Activated CD8-positive, alpha-beta memory T cell treated with anti-CD3 and anti-CD28 coated beads for 48 hours (primary cell): ENCODE results near the gene APH1A.
"Not testable (repeated sequence)": the region's sequence is repeated elsewhere in the genome, so short reads cannot be mapped to it uniquely, and the experiment has no call there.

Experiments used
- DNase-seq, 3 experiments: peaks; one replicate each; pipeline ENCODE4 v3.0.0-alpha.2; 2020; ENCODE audit warnings: low read depth in 2 of 3, low spot score in 2 of 3

Gene APH1A

DNA sequence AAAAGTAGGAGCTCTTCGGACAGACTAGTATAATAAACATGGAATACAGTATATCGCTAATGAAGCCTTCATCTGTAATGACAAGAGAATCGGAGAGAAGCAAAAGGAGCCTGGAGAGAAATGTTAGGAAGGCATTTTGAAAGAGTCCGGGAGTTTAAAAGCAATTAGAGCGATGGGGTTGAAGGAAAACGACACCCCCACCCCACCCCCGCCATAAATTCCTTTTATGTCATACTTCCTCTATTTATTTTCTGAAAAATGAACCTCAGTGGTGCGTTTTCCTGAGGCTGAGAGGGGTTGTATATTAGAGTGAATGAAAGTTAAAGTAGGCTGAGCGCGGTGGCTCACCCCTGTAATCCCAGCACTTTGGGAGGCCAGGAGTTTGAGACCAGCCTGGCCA lies 635 bp upstream of the APH1A start:
- DNase-seq = no peak

GRCh38 chr1:150268340-150268704 lies 494 bp downstream of the APH1A start:
- DNase-seq = peak in 1 of 3 experiments; percentile 16

- DNase-seq = no peak
Observed at GRCh38 chr1:150267896-150268295, 920 bp downstream of the APH1A start.

- no peak for DNase-seq
Observed at GRCh38 chr1:150263549-150263948, 5.3 kb downstream of the APH1A start.

DNA sequence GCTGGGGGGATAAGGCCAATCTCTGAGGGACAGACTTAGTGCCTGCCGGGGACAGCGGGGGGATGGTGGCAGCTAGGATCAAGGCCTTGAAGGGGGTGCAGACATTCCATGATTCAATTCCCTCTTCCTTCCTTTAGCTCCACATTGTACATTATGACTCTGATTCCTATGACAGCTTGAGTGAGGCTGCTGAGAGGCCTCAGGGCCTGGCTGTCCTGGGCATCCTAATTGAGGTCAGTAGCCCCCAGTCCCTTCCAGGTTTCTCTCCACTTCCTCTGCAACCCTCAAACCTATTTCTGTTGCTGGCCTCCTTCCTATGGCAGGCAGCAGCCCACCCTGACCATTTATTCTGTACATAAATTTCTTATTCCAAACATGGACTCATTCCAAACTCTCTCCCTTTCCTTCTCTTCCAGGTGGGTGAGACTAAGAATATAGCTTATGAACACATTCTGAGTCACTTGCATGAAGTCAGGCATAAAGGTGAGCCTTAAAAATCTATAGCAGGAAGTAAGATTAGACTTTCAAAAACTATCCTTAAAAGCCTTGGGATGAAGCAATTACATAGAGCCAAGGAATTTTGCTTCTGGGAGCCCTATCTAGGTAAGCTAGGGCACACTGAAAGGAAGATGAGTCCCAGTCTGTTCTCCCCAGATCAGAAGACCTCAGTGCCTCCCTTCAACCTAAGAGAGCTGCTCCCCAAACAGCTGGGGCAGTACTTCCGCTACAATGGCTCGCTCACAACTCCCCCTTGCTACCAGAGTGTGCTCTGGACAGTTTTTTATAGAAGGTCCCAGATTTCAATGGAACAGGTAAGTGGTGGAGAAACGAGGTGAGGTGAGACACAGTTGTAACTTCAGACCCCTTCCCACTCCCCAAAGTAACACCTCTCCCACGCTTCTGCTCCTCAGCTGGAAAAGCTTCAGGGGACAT lies 6.2 kb downstream of the APH1A start:
- no peak for DNase-seq

DNA sequence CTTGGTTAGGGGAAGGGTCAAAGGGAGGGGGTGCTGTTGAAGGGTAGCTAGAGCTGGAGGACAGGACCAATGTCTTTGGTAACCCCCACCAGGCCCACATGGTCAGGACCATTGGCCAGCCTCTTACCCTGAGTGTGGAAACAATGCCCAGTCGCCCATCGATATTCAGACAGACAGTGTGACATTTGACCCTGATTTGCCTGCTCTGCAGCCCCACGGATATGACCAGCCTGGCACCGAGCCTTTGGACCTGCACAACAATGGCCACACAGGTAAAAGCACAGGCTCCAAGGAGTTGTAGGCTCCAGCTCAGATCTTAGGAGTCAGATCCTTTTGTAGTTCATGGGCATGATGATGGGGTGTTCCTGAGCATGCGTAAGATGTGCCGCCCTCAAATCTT lies 7.4 kb downstream of the APH1A start:
- no peak for DNase-seq

DNA sequence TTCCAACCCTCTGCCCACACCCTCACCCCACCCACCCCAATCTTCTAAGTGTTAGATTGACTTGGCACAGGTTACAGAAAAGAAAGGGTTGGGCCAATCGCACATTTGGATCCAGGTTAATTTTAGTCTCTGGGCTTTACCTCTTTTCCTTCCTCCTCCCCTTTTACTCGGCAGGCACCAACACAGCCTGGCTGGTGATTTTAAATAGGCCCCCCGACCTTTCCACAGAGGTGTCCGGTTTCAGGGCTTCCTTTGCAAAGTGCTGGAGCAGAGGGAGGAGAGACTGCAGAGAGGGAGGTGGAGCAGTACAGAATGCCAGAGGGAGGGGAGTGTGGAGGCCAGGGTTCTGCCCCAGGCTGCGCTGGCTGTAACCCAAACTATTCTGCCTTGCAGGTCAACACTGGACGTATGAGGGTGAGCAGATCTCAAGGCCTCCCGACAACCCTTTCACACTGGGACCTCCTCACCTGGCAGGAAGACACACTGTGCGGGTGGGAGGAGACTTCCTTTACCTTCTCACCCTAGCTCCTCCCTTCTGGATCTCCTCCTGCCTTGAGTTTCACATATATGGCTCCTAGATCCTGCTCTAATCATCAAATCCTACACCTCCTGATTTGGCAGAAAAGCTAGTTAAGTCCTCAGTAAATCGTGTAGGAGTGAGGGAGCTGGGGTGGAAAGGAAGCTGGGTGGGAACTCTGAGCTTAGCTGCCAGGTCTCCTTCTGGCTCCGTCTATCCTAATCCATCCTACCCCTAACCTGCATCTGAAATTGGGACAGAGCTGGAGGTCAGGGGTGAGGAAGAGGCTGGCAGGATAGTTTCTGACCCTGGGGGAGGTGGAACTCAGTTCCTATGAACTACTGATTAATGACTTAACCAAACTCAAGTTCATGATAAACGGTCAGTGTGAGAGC lies 8.8 kb downstream of the APH1A start:
- no peak for DNase-seq

- DNase-seq = no peak
Observed at GRCh38 chr1:150259217-150259616, 9.6 kb downstream of the APH1A start.

DNA sequence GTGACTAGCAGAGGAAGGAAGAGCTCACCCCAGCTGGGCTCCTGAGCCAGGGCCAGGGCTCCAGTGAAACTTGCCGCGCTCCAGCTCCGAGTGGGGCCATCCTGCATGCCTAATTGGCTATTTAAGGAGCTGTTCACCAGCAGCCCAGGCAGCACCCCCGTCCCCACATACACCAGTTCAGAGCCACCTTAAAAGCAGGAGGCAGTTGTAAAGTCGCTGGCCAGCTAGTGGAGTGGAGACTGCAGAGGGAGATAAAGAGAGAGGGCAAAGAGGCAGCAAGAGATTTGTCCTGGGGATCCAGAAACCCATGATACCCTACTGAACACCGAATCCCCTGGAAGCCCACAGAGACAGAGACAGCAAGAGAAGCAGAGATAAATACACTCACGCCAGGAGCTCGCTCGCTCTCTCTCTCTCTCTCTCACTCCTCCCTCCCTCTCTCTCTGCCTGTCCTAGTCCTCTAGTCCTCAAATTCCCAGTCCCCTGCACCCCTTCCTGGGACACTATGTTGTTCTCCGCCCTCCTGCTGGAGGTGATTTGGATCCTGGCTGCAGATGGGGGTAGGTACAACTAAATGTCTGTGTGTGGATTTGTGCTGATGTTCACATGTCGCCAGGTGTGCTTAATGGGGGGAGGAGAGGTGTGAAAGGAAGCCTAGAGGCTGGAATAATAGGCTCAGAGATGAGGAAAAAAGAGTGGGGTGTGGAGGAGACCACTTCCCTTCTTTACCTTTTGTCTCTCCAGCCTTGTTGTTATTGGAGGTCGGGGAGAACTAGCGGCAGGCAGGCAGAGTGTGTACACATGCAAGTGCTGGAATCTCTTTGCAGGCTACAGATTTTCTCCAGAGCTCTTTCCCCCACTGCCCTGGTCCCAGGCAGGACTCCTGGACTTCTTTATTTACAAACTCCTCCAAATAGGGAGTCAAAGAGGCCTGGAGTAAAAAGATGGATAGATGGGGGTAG lies 10.9 kb downstream of the APH1A start, which contains the start of gene CA14:
Gene CA14, plus strand, starts transcription at position 151 of the 962 bp plus-strand sequence. Its CDS starts 355 bp downstream, at position 506.
- DNase-seq = no peak

GRCh38 chr1:150256554-150257341 lies 12.1 kb downstream of the APH1A start:
- no peak for DNase-seq

GRCh38 chr1:150256198-150256553 lies 12.6 kb downstream of the APH1A start:
- DNase-seq = no peak

GRCh38 chr1:150249936-150250335 lies 18.9 kb downstream of the APH1A start:
- DNase-seq = no peak

GRCh38 chr1:150243003-150243402 lies 25.8 kb downstream of the APH1A start:
- no peak for DNase-seq

DNA sequence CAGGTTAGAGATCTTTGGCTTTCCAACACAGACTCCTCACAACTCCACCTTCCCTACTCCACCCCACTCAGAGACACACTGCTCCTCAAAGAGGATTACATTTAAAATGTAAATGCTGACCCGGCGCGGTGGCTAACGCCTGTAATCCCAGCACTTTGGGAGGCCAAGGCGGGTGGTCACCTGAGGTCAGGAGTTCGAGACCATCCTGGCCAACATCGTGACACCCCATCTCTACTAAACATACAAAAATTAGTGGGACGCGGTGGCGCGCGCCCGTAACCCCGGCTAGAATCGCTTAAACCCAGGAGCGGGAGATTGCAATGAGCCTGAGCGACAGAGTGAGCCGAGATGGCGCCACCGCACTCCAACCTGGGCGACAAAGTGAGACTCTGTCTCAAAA lies 31.1 kb downstream of the APH1A start:
- DNase-seq = no peak

GRCh38 chr1:150237176-150237575 lies 31.6 kb downstream of the APH1A start:
- not testable (repeated sequence) for DNase-seq

DNA sequence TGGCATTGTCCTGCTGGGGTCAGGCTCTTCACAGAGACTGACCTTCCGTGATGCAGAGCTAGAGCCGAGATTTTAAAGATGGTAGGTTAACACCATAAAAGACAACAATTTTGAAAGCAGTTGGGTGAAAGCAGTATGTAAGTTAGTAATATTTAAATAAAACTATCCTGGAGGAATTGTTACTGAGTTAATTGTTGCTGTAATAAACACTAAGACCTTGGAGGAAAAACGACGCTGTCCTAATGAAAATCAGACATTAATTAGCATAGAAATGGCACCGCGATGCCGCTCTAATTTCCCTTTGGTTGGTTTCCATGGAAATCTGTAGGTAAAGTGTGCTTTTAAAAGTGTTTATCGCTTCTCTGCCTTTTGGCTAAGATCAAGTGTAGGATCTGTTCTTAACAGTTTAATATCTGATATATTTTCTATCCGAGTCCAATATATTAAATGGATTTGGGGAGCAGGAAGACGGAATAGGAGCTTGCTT lies 32.2 kb downstream of the APH1A start:
- no peak for DNase-seq

- DNase-seq = peak; percentile 56 to 80 (median 73)
Observed at GRCh38 chr1:150235852-150236613, 32.8 kb downstream of the APH1A start, which contains the start of gene ANP32E. ANP32E (minus strand) TSS chr1:150236112; CDS start chr1:150235786, 326 bp downstream.

DNA sequence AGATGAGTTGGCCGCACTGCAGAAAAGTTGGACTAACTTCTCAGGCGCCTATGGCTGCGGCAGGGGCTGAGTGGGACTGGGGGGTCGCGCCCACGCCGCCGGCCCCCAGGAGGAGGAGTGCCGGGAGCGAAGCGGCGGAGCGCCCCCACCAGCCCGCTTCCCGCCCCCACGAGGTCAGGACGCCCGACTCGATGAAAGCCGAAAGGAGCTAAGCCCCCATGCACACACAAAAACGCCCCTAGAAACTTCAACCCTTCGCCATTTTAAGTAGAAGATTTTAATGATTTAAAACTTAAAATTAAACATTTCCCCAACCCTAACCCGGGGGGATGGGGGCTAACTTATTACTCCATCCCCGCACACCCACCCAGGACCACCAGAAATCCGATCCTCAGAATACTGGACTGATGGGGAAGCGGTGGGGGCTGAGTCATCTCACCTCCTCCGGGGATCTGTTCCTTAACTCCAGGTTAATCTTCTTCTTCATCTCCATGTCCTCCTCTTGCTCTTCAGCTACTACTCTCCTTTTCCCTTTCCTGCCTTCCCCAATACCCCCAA lies 33.4 kb downstream of the APH1A start:
- DNase-seq = peak in 1 of 3 experiments; percentile 25
